Amniotic epithelial cell (primary cell): Measurements from ENCODE around the gene PSMB9.
A peak's percentile ranks its signal among the peaks of the same experiment; 100 is the strongest.
"Not testable (repeated sequence)": the region's sequence is repeated elsewhere in the genome, so short reads cannot be mapped to it uniquely, and the experiment has no call there.

ENCODE experiments used
- DNase-seq: peaks from one replicate; pipeline ENCODE4 v3.0.0-alpha.2; 2010; ENCODE audit warnings: low read depth

The PSMB9 gene

DNA sequence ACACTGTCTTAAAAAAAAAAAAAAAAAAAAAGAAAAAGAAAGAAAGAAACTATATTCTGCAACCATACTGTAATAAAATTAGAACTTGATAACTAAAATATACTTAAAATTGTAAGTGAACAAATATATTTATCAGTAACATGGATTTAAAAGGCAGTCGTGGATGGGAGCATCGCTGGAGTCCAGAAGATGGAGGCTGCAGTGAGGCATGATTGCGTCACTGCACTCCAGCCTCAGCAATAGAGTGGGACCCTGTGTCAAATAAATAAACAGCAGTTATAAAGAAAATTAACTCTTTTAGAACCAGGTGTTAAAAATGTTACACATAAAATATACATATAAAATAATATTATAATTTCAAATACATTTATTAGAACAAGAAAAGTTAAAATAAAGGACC lies 8.7 kb downstream of the PSMB9 start:
- no peak for DNase-seq

DNA sequence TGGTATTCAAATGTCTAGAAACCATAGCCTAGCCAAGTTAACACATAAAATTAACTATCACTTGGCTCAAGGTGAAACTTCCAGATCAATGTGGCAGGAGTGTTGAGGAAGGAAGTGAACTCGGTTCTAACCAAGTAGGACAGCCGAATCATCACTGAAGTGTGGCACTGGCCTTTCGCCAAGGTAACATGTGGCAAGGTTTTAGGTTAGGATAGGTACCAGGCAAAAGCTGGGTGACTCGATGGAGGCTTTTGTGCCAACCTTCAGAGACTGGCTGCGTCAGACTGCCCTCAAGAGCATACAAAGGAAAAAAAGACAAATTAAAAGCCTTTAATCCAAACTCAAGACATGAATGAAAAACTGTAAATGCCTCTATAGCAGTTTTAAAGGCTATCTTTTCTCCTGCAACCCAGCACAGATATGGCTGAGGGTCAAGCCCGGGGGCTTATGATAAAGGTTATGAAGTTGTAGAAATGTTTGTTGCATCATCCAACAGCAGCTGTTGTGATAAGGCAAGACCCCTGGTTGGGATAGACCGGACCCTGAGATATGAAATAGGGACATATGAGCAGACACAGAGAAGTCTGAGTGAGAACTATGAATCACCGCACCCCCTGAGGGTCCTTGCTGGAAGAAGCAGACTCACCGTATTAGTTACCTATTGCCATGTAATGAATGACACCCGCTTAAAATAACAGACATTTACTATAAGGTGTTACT lies 11.9 kb downstream of the PSMB9 start:
- no peak for DNase-seq

DNA sequence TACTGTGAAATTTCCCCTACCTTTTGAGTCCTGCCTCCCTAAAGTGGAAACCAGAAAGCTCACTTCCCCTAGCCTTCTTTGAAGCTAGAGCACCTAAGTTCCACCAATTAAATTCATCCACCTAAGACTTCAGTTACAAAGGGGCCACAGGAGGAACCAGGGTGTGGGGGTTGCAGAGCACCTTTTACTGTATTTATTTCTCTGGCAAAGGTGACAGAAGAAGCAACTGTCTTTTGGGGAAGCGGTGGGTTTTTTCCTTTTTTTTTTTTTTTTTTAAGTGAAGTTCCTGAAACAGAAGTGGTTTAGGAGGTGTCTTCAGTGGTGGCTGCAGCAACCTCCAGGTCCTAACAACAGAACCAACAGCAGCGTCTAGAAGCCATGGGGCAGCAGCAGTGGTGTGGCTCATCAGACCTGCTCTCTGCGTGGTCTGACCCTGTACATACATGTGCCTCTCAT lies 13.1 kb downstream of the PSMB9 start:
- DNase-seq, result no peak

DNA sequence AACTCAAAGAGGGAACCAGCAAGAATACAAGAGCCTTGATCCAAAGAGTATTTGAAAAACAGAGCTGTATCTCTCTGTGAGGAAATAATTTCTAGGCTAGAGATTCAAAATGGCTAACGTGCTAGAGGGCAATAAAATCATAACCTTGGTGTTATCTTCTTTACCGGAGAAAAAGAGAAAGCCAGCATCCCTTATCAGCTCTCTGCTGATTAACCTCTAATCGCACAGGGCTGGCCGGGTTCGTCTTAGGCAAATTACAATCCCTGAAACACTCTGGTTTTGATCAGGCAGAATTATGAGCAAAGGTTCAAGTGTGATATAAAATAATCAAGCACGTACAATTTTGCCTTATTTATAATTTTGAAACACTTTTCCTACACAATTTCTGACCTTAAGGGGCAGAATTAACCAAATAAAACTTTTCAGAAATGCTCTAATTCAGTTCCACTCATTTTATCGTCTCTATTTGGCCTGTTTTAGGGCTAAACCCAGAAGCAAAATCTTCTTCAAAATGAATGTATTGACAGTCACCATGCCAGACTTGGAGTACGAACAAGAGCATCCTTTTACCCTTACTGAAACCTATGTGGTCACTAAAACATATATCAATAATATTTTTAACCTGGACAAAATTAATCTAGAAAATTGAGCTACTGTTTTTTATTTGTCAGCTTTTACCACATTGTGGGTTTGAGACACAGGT lies 13.7 kb downstream of the PSMB9 start:
- DNase-seq, result no peak

DNA sequence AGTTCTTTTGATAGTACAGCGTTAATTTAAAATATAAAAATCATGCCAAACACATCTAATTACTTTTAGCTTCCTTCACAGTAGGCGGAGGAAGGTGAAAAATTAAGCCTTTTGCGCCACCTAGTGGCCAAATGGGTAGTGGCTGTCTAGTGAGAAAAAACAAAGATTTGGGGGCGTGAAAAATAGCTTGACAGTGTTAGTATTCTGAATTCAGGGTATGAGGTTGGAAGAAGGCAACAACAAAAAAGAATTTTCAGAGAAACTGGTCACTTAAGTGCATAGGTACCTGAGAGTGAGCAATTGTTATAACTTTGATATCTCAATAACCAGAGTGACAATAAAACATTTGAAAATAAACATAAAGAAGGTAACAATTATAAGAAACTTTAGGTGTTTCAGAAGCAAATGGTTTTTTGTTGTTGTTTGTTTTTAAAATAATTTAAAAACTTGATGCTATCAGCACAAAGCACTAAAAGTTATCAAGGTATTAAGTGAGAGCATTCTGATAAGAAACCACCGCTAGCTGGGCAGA lies 14.3 kb downstream of the PSMB9 start:
- DNase-seq, result peak; percentile 57

DNA sequence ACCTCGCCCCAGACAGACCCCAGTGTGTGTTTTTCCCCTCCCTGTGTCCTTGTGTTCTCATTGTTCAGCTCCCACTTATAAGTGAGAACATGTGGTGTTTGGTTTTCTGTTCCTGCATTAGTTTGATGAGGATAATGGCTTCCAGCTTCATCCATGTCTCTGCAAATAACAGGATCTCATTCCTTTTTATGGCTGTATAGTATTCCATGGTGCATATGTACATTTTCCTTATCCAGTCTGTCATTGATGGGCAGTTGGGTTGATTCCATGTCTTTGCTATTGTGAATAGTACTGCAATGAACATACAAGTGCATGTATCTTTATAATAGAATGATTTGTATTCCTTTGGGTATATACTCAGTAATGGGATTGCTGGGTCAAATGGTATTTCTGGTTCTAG lies 20.0 kb downstream of the PSMB9 start:
- not testable (repeated sequence) for DNase-seq

DNA sequence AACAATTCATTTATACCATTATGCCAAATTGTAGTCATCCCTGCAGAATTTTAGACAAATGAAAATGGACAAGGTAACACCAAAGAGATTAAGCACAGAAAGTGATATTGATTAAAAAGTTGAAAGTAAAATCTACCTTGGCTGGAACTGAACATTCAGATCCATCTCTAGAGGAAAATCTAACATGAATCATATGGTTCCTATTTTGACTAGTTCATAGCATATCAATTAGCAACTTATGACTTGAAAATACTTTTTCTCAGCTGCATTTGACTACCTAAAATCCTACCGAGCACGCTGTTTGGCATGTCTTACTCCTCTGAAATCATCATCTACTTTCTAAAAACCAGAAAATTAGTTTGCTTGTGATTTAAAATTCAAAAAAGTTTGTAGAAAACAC lies 22.6 kb downstream of the PSMB9 start:
- no peak for DNase-seq

DNA sequence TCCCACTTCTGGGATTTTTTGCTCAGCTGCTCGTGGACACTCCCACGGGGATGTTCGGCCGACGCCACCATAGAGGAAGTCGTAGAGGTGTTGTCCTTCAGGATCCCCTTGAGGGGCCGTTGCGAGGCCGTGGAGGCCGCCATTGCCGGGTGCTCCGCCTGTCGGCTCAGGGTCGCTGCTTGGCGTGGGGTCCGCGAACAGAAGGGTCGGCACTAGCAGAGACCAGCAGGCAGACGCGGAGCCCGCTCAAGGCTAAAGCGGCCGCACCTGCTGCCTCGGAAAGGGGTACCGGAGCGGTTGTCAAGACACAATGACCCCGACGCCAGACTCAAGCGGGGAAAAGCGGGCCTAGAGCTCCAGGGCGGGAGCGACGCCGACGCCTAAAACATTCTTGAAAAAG lies 25.7 kb downstream of the PSMB9 start:
- no peak for DNase-seq

DNA sequence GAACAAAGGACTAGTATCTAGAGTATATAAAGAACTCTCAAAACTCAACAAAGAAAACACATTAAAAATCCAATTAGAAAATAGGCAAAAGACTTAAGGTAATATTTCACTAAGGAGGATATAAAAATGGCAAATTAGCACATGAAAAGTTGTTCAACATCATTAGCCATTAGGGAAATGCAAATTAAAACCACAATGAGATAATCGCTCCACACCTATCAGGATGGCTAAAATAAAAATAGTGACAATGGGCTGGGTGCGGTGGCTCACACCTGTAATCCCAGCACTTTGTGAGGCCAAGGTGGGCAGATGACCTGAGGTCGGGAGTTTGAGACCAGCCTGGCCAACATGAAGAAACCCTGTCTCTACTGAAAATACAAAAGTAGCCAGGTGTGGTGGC lies 27.0 kb downstream of the PSMB9 start:
- not testable (repeated sequence) for DNase-seq

DNA sequence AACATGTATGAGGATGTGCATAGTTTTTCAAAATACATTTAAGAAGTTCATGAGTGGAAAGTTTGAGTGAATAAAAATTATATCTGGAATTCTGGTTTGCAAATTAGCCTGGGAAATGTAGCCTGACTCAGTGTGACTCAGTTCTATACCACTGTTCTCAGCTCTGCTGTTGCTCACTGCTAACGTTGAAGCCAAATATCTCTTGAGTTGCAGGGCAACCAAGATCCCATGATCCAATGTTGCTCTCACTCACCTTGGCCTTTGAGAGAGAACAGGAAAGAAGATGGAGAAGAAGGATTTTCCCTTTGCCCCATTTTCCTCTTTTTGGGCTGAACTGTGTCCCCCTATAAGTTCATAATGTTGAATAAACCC lies 28.9 kb downstream of the PSMB9 start:
- peak; percentile 69 for DNase-seq

DNA sequence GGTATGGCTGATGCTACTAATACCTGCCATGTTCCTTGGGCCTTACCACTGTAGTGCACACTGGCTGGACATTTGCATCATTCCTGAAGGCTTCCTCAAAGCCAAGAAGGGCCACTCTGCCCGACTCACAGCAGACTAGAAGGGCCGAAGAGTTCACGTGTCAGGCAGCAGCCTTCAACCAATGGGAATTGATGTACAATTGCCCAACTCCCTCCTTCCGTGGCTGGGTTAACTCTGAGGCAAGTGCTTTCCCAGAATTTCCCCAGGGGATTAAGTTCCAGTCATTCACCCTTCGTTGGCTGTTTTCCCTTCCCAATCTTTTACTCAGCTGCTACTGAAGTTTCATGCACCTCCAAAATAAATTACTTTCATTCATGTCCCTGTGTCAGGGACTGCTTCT lies 29.8 kb downstream of the PSMB9 start:
- DNase-seq, result peak; percentile 86

DNA sequence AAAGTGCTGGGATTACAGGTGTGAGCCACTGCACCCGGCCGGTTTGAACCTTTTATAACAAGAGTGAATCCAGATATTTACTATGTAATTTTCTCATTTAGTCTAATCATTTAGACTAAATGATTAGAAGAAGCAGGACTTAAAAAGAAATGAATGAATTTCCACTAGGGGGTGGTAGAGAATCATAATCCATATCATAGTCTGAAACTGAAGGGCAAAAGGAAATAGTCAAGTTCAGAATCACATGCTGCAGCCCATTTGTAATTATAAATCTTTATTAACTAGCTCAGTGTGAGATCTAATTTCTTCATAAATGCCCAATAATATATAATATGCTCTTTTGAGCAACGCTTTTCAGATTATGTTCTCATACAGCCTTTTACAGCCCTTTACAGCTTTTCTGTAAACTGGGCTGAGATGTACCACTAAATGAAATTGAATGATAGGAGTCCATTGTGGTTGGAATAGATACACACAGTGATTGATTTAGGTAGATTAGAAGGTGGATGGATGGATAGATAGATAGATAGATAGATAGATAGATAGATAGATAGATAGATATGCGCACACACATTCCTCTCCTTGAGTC lies 31.8 kb downstream of the PSMB9 start:
- peak; percentile 73 for DNase-seq

DNA sequence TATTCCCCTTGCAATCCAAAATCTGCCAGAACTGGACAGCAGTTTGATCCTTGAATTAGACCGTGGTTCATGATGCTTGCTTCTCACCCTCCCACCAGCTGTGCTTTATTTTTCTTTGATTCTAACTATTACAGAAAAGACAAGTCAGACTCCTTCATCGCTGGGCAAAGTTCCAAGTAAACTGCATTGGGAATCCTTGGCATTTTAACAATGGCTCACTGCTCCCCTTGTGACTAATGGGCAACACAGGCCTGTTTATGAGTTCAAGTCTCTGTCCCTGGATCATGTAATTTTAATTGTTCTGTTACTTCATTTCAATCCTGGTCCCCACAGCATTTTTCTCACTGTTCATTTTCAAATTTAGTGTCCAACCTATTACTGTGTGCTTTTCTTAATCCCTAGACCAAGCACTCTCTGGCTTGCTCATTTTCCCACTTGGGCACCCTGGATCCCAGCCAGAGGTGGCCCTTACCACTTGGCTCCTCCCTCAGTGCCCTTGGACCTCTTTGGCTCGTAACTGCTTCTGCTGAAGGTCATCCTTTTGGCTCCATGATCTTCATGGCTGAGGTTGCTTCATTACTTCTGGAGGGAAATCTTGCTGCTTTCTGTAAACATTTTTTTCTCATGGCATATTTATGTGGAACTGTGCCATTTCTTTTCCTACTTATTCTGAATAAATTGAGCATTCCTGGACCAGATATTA lies 32.8 kb downstream of the PSMB9 start:
- peak; percentile 51 for DNase-seq

DNA sequence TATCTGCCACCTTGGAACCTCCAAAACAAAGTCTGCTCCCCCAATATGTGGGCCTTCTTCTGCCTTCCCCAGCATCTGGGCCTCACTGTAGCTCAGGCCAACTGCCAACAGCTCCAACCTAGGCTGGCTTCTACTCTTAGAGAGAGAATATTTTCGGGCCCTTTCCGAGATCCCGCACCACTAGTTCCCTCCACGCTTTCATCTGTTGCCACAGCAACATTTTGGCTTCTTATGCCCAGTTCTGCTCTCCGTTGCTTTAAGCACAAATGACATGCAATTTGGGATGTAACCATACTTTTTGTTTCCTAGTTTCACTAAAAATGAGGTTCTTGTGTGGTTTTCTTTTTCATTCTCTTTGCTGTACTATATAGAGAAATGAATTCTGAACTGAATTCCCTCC lies 33.6 kb downstream of the PSMB9 start:
- no peak for DNase-seq

DNA sequence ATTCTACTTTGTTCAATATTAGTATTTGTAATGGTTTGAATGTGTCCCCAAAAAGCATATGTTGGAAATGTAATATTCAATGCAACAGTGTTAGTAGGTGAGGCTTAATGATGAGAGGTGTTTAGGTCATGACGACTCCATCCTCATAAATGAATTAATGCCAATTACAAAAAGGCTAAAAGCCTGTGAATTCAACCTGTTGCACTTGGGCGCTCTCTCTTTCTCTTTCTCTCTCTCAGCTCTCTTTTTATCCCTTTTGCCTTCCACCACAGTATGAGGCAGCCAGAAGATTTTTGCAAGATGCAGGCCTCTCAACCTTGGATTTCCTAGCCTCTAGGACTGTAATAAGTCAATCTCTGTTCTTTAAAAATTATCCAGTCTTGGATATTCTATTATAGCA lies 34.6 kb downstream of the PSMB9 start:
- no peak for DNase-seq

DNA sequence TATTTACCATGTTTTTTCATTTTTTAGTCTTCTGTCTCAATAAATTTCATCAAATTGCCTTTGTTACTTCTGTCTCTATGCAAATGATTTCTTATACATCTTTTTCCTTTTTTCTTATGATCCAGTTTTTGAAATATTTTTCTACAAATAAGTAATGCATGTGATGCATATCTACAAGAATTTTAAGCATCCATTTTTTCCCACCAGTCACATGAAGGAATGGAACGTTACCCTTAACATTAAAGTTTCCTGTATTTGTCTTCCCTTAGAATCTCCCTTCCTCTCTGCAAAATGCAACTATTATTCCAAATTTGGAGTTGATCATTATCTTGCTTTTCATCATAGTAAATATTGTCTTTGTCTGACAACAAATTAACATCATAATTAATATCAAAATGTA lies 35.5 kb downstream of the PSMB9 start:
- no peak for DNase-seq

DNA sequence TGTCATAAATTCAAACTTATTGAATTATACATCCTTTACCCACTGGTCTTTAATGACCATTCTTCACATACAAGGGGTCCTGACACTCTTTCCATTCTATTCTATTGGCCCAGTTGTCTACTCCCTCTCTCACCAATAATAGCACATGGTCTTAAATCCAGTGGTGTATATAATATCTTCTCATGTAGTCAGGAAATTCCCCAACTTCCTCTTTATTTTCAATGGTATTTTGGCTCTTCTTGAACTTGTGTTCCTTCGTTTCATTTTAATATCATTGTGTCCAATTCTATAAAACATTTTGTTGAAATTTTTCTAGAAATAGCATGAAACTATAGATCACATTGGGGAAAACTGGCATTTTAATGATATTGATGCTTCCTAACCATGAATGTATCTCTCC lies 36.8 kb downstream of the PSMB9 start:
- no peak for DNase-seq

DNA sequence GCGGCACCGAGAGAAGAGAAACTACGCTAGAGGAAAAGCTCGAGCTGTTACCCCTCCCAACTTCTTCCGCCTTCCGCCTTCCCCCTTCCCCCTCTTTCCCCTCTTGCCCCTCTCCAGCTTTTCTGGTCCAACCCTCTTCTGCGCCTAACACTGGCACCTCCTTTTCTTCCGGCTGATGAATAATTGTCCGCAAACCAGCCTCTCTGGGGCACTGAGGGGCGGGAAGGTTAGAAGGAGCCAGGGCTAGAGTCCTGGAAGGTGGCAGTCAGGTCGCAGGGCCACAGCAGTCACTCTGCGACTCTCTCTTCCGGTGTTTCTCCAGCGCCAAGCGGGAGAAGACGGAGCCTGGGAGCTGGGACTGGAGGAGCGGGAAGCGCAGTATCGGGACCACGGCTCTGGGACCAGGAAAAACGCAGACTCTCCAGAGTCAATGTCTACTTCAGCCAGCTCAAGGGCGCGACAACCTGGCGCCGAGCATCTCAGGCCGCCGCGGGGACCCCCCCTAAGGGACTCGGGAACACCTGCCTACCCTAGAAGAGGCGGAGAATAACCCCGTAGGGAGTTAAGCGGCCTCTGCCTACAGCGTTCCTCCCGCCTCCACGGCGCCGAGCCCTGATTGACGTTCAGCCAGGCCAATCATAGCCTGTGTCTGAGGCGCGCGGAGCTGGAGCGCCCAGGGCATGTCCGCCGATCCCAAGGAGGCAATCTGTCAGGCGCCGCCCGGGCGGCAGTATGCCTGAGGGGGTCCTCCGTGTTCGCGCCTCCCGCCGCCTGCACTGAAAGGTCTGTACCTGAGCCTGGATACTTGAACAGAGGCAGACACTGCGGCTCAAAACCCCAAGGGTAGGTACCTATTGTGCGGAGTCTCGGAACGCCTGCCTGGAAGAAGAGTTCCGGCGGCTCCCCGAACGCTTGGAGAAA lies 40.4 kb downstream of the PSMB9 start:
- peak; percentile 83 for DNase-seq

DNA sequence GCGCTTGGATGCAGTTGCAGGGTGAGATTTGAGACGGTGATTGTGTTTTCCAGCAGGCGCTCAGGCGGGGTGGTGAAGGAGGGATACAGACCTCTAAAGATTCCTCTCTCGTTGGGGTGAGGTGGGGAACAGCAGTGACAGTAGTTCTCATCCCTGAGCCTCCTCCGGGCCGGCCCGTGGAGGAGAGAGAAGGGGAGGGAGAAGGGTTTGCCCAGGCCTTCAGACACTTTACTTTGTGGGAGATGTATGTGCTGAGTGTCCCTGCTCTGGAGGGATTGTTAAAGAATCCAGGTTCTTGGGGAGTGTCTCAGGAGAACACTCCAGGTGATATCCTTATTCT lies 41.0 kb downstream of the PSMB9 start:
- no peak for DNase-seq

DNA sequence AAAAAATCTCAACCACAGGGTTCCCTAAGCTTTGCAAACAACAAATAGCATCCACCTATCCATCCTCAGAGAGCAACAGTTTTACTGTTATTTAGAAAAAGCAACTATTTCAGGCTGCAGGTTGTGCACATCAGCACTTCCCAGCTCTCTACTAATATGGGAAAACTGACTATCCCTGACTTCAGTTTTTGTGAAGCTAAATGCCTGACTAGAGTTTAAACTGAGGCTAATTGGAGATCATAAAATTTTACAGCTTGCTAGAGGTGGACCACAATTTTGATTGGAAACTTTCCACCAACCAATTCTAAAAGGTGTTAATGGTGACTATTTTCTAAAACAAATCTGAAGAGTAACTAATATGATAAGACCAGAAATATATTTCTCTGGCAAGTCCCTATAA lies 50.0 kb downstream of the PSMB9 start:
- DNase-seq, result no peak

DNA sequence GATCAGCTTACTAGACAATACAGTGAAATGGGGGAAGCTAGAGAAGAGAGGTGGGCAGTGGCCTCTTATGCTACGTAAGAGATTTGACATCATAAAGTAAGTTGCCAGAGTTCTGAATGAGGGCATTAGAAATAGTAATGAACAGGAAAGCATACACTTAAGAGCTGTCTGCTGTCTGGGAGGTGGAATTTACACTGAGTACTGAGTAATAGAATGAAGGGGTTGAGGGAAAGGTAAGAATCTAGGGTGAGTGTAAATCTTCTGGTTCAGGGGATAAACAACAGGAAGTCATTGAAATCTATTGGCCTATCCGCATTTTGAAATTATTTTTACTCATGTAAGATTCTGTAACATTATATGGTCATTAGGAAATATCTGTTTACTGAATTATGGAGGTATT lies 51.1 kb downstream of the PSMB9 start:
- DNase-seq, result no peak

DNA sequence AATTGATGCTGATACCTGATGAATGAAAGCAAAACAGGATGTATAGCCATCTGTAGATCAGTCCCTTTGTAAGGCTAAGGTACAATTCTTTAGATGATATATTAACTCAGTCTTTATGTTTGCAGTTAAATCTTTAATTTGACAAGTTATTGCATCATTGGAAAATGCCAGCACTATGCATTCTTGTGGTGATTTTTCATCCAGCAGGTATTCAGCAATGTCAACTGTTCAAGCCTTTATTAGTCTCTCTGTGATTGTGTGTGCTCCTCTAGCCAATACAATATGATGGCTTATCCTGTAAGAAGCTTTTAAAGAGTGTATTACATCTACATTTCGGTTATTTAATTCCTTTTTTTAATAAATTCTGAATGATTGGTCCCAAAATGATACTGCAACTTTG lies 52.5 kb downstream of the PSMB9 start:
- peak; percentile 44 for DNase-seq
